NT2/D1 (cell line): ENCODE data around the gene IRF1.

Source experiments
- YY1 ChIP-seq: IDR thresholded peaks from 2 replicates; pipeline ENCODE4 v1.6.1; 2011; ENCODE audit not compliant: insufficient read length, insufficient read depth
- ZNF274 ChIP-seq: IDR thresholded peaks from 2 replicates; pipeline ENCODE4 v1.6.1; 2011; ENCODE audit warnings: mild to moderate bottlenecking, low read depth, low read length

DNA sequence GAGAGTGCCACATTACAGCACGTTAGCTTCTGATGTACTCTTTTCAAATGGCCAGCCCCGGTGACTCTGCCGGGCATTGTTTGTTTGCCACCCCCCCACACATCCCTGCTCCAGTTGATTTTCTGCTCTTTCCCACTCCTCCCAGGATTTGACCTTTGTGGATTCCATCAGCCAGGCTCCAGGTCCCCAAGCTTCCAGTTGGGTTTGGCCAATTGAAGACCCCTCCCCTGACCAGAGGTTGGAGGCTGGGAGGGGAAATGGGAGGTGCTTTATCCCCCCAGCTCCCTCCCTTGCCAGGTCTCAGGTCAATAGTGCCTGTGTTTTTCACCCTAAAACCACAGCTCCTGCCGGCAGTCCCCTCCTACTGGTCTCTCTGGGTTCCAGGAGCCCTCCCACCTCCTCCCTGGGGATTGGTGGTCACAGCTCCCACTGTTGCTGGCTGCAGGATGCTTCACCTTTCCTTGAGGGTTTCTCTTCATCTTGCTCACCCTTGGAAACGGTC is 34.9 kb downstream of the IRF1 start:
- TF ChIP-seq ZNF274 (no peak), YY1 (no peak)
